K562 (cell line): ENCODE results near the gene SRSF9. TPM values are rescaled to one million over a fixed set of nuclear protein-coding genes. Genes with fewer than 3 reads are reported as not detected.
A peak's percentile ranks its signal among the peaks of the same experiment; 100 is the strongest.

Source experiments
- ARHGAP35 ChIP-seq: fragments of 450-650 bp; IDR thresholded peaks from 2 replicates; pipeline ENCODE4 v1.6.1; 2018; ENCODE audit not compliant: partially characterized antibody
- ATF1 ChIP-seq, 2 experiments: fragments of 450-650 bp in 1 of 2; IDR thresholded peaks; 2 replicates each; pipeline ENCODE4 v1.6.1; 2016; ENCODE audit warnings: missing compliant biosample characterization in 1 of 2, missing genetic modification characterization in 1 of 2
- BRCA1 ChIP-seq, 2 experiments: fragments of 450-650 bp in 1 of 2; sonication (generic) in 1 of 2; formaldehyde crosslinking in 1 of 2; IDR thresholded peaks; 2 replicates each; pipeline versions ENCODE4 v1.5.0 to v1.6.1; 2017 to 2020; ENCODE audit warnings: mild to moderate bottlenecking in 1 of 2, missing genetic modification reagents in 1 of 2
- CBFA2T2 ChIP-seq: fragments of 450-650 bp; conservative IDR thresholded peaks from 2 replicates; pipeline ENCODE4 v1.6.1; 2017; ENCODE audit warnings: mild to moderate bottlenecking
- CBX3 ChIP-seq, 2 experiments: IDR thresholded peaks; 1 replicate in 1 of 2; 2 replicates in 1 of 2; pipeline ENCODE4 v1.6.1; 2012; ENCODE audit warnings: inconsistent platforms in 2 of 2, low read length in 2 of 2, borderline replicate concordance in 1 of 2, control low read depth in 1 of 2
- DIDO1 ChIP-seq: fragments of 450-650 bp; IDR thresholded peaks from 2 replicates; pipeline ENCODE4 v1.6.1; 2016; ENCODE audit warnings: low read depth, missing biosample characterization, missing genetic modification characterization
- ERF ChIP-seq: fragments of 450-650 bp; formaldehyde crosslinking; IDR thresholded peaks from 2 replicates; pipeline ENCODE4 v1.4.0; 2020; ENCODE audit warnings: mild to moderate bottlenecking, mixed read lengths
- GABPA ChIP-seq: fragments of 200-800 bp; sonication (Bioruptor generic); conservative IDR thresholded peaks from 2 replicates; pipeline ENCODE4 v1.6.1; 2016; ENCODE audit warnings: low read depth, missing genetic modification characterization, missing compliant biosample characterization
- HLTF ChIP-seq: fragments of 450-650 bp; IDR thresholded peaks from 2 replicates; pipeline ENCODE4 v1.6.1; 2016
- HNRNPH1 ChIP-seq: fragments of 200-400 bp; formaldehyde crosslinking; optimal IDR thresholded peaks from 2 replicates; pipeline ENCODE3; 2017; ENCODE audit warnings: low read depth, mild to moderate bottlenecking, low read length, moderate library complexity
- NR2C2 ChIP-seq, 2 experiments: fragments of 200-800 bp in 1 of 2; sonication (Bioruptor generic) in 1 of 2; sonication (generic) in 1 of 2; formaldehyde crosslinking in 1 of 2; IDR thresholded peaks; 2 replicates each; pipeline versions ENCODE4 v1.6.1 to v1.8.0; 2016 to 2022; ENCODE audit warnings: mild to moderate bottlenecking in 1 of 2, missing compliant biosample characterization in 1 of 2, missing genetic modification characterization in 1 of 2, missing genetic modification reagents in 1 of 2
- RBM25 ChIP-seq: fragments of 200-400 bp; formaldehyde crosslinking; IDR thresholded peaks from 2 replicates; pipeline ENCODE4 v1.6.1; 2018; ENCODE audit warnings: low read length, low read depth, moderate library complexity; ENCODE audit not compliant: severe bottlenecking
- SIX5 ChIP-seq, 2 experiments: IDR thresholded peaks; 2 replicates each; pipeline ENCODE4 v1.6.1; 2011; ENCODE audit warnings: low read length in 2 of 2, borderline replicate concordance in 1 of 2, low read depth in 1 of 2, mild to moderate bottlenecking in 1 of 2, moderate library complexity in 1 of 2; ENCODE audit not compliant: insufficient read depth in 1 of 2
- TRIM24 ChIP-seq, 2 experiments: fragments of 450-650 bp; IDR thresholded peaks; 2 replicates each; pipeline ENCODE4 v1.6.1; 2016
- TSC22D4 ChIP-seq: fragments of 450-650 bp; IDR thresholded peaks from 2 replicates; pipeline ENCODE4 v1.6.1; 2016; ENCODE audit warnings: missing genetic modification characterization, missing biosample characterization, control low read depth
- ZFP30 ChIP-seq: fragments of 250-450 bp; sonication (Bioruptor Pico); IDR thresholded peaks from 2 replicates; pipeline ENCODE4 v1.8.0; 2022; ENCODE audit warnings: moderate library complexity, mild to moderate bottlenecking, inconsistent platforms, borderline replicate concordance
- ZNF224 ChIP-seq: sonication (generic); formaldehyde crosslinking; IDR thresholded peaks from 2 replicates; pipeline ENCODE4 v1.8.0; 2022; ENCODE audit warnings: mild to moderate bottlenecking, missing genetic modification reagents
- polyA plus RNA-seq, 8 experiments: library from polyadenylated mRNA; depleted of rRNA in 4 of 8; stranded (reverse) in 5 of 8; unstranded in 3 of 8; fragments of >200 nt; fragmentation: Nextera tagmentation in 2 of 8; fragmentation: Illumina TruSeq in 1 of 8; extraction: Ambion mirVana in 2 of 8; extraction: Trizol in 1 of 8; gene quantifications; 2 replicates each; pipeline versions ENCODE4 v1.2.1 to v1.2.3, GENCODE V29; 2011 to 2014; ENCODE audit warnings: inconsistent platforms in 1 of 8, missing spikeins in 1 of 8
- total RNA-seq, 7 experiments: library from RNA; depleted of rRNA in 6 of 7; stranded (reverse); fragments of >200 nt in 6 of 7; fragmentation: Illumina TruSeq in 2 of 7; extraction: Trizol in 2 of 7; gene quantifications; 2 replicates each; pipeline versions ENCODE4 v1.2.1 to v1.2.3, GENCODE V29; 2011 to 2021; ENCODE audit warnings: low replicate concordance in 1 of 7
- TF ChIP-seq, protein P1 (sequence below): IDR thresholded peaks from 2 replicates; pipeline ENCODE4 v1.6.1; 2016; ENCODE audit warnings: missing genetic modification characterization, missing compliant biosample characterization
- TF ChIP-seq, protein P2 (sequence below): fragments of 450-650 bp; IDR thresholded peaks from 2 replicates; pipeline ENCODE4 v1.7.1; 2018; ENCODE audit warnings: mild to moderate bottlenecking, low read depth; ENCODE audit not compliant: partially characterized antibody
- TF ChIP-seq, protein P3 (sequence below): fragments of 450-650 bp; formaldehyde crosslinking; IDR thresholded peaks from 2 replicates; pipeline ENCODE4 v1.4.0; 2020; ENCODE audit warnings: mild to moderate bottlenecking, moderate library complexity

SRSF9 gene
- total and polyA plus RNA-seq, 9 of the 15 experiments (the other 6 are each of a cell fraction or from before 2014, with no cell fraction given), result 40.3 to 291 (median 230) TPM

DNA sequence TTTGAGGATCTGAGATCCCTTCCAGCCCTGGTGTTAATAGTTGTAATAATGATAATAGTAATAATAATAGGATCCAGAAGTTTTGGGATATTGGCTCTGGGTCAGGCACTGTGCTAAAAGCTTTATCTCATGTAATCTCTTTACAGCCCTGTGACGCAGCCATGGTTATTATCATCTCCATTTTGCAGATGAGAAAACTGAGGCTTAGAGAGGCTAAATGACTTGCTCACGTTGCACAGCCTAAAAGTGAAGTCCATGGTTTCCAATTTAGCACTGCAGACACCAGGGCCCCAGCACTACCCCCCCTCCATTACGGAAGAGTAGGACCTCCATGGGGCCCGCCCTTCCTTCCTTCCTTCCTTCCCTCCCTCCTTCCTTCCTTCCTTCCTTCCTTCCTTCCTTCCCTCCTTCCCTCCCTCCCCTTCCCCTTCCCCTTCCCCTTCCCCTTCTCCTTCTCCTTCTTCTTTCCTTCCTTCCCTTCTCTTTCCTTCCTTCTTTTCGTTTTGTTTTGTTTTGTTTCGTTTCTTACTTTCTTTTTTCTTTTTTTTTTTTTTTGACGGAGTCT lies 46.6 kb downstream of the SRSF9 start (continued):
- TF ChIP-seq SIX5 (IDR thresholded peaks at IDR 0.05; ENCODE audit: borderline replicate concordance in 1 of 2, insufficient read depth in 1 of 2, low read depth in 1 of 2, low read length in 2 of 2) (no peak), DIDO1 (no peak), HLTF (no peak), TSC22D4 (tag) (no peak), ARHGAP35 (no peak), TRIM24 (IDR thresholded peaks at IDR 0.05) (no peak), CBFA2T2 (no peak), GABPA (tag) (no peak), ZFP30 (CRISPR knock-in tag) (no peak), ATF1 (CRISPR knock-in tag; IDR thresholded peaks at IDR 0.05) (no peak), ATF1 (tag; IDR thresholded peaks at IDR 0.05) (peak; percentile 25; the same call in 1 of the 2 replicates), ERF (no peak), HNRNPH1 (no peak), BRCA1 (IDR thresholded peaks at IDR 0.05) (no peak), BRCA1 (CRISPR knock-in tag; IDR thresholded peaks at IDR 0.05) (no peak), CBX3 (IDR thresholded peaks at IDR 0.05; ENCODE audit: borderline replicate concordance in 1 of 2, low read length in 2 of 2) (no peak), RBM25 (peak; percentile 92), ZNF224 (CRISPR knock-in tag) (no peak), NR2C2 (CRISPR knock-in tag; IDR thresholded peaks at IDR 0.05) (no peak), NR2C2 (tag; IDR thresholded peaks at IDR 0.05) (no peak)
- TF ChIP-seq, protein P1, sequence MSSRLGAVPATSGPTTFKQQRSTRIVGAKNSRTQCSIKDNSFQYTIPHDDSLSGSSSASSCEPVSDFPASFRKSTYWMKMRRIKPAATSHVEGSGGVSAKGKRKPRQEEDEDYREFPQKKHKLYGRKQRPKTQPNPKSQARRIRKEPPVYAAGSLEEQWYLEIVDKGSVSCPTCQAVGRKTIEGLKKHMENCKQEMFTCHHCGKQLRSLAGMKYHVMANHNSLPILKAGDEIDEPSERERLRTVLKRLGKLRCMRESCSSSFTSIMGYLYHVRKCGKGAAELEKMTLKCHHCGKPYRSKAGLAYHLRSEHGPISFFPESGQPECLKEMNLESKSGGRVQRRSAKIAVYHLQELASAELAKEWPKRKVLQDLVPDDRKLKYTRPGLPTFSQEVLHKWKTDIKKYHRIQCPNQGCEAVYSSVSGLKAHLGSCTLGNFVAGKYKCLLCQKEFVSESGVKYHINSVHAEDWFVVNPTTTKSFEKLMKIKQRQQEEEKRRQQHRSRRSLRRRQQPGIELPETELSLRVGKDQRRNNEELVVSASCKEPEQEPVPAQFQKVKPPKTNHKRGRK (tag), result peak; percentile 72
- TF ChIP-seq, protein P2, sequence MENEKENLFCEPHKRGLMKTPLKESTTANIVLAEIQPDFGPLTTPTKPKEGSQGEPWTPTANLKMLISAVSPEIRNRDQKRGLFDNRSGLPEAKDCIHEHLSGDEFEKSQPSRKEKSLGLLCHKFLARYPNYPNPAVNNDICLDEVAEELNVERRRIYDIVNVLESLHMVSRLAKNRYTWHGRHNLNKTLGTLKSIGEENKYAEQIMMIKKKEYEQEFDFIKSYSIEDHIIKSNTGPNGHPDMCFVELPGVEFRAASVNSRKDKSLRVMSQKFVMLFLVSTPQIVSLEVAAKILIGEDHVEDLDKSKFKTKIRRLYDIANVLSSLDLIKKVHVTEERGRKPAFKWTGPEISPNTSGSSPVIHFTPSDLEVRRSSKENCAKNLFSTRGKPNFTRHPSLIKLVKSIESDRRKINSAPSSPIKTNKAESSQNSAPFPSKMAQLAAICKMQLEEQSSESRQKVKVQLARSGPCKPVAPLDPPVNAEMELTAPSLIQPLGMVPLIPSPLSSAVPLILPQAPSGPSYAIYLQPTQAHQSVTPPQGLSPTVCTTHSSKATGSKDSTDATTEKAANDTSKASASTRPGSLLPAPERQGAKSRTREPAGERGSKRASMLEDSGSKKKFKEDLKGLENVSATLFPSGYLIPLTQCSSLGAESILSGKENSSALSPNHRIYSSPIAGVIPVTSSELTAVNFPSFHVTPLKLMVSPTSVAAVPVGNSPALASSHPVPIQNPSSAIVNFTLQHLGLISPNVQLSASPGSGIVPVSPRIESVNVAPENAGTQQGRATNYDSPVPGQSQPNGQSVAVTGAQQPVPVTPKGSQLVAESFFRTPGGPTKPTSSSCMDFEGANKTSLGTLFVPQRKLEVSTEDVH, result no peak
- TF ChIP-seq, protein P3, sequence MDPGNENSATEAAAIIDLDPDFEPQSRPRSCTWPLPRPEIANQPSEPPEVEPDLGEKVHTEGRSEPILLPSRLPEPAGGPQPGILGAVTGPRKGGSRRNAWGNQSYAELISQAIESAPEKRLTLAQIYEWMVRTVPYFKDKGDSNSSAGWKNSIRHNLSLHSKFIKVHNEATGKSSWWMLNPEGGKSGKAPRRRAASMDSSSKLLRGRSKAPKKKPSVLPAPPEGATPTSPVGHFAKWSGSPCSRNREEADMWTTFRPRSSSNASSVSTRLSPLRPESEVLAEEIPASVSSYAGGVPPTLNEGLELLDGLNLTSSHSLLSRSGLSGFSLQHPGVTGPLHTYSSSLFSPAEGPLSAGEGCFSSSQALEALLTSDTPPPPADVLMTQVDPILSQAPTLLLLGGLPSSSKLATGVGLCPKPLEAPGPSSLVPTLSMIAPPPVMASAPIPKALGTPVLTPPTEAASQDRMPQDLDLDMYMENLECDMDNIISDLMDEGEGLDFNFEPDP, result no peak
